Vagina (tissue), 2 donors: ENCODE data around the gene OXSR1. TPM values are rescaled to one million over a fixed set of nuclear protein-coding genes. Genes with fewer than 3 reads are reported as not detected.
"Not testable (repeated sequence)": the region's sequence is repeated elsewhere in the genome, so short reads cannot be mapped to it uniquely, and the experiment has no call there.

ENCODE experiments used
- DNase-seq, 2 donors: peaks; one replicate each; pipeline ENCODE4 v3.0.0-alpha.2; 2017; ENCODE audit errors: extremely low spot score in 2 of 2
- H3K27ac ChIP-seq: fragments of 200-600 bp; sonication (generic); one replicate; pipeline ENCODE4 v1.5.1; 2019
- H3K27me3 ChIP-seq: fragments of 200-600 bp; sonication (generic); one replicate; pipeline ENCODE4 v1.5.1; 2019
- H3K36me3 ChIP-seq, 2 donors: fragments of 200-600 bp; sonication (generic); one replicate each; pipeline ENCODE4 v1.5.1; 2017 to 2019
- H3K4me1 ChIP-seq: fragments of 200-600 bp; sonication (generic); one replicate; pipeline ENCODE4 v1.5.1; 2019
- H3K4me3 ChIP-seq, 2 donors: fragments of 200-600 bp; sonication (generic); 1 replicate in 1 of 2; 2 replicates in 1 of 2; pipeline ENCODE4 v1.5.1; 2016 to 2019
- H3K9me3 ChIP-seq: fragments of 200-600 bp; sonication (generic); one replicate; pipeline ENCODE4 v1.5.1; 2019
- CTCF ChIP-seq, 3 experiments: fragments of 450-650 bp in 2 of 3; fragments of 200-600 bp in 1 of 3; sonication (generic) in 1 of 3; IDR thresholded peaks; one replicate each; pipeline ENCODE4 v1.5.1; 2017 to 2019; ENCODE audit warnings: antibody characterized with exemption in 3 of 3, mild to moderate bottlenecking in 2 of 3, moderate library complexity in 2 of 3
- POLR2A ChIP-seq, 2 donors: fragments of 450-650 bp; IDR thresholded peaks; one replicate each; pipeline ENCODE4 v1.6.1; 2017; ENCODE audit warnings: antibody characterized with exemption in 2 of 2, mild to moderate bottlenecking in 2 of 2, moderate library complexity in 2 of 2
- POLR2AphosphoS5 ChIP-seq, 2 donors: sonication (generic); formaldehyde crosslinking; IDR thresholded peaks; one replicate each; pipeline ENCODE4 v1.9.0; 2017; ENCODE audit warnings: antibody characterized with exemption in 2 of 2, mild to moderate bottlenecking in 2 of 2, low read depth in 1 of 2; ENCODE audit not compliant: insufficient read depth in 1 of 2
- intact Hi-C: fragments of 100-400 bp; cut with DNase I; formaldehyde crosslinking; loops from one replicate; pipeline ENCODE4 v1.15.1; 2023
- total RNA-seq: library from RNA; depleted of rRNA; stranded (reverse); fragments of >200 nt; gene quantifications from one replicate; pipeline ENCODE4 v1.2.3, GENCODE V29; 2016

Gene OXSR1
- total RNA-seq, 1 donor from 2014 or later = 22.8 TPM

GRCh38 chr3:38278841-38279240 is 113.5 kb downstream of the OXSR1 start:
- H3K36me3 ChIP-seq = no peaks in the 10 kb centered on the region
- TF ChIP-seq CTCF (IDR thresholded peaks at IDR 0.05) = no peak
- no peak for TF ChIP-seq POLR2A (IDR thresholded peaks at IDR 0.05)
- no peak for TF ChIP-seq POLR2AphosphoS5 (IDR thresholded peaks at IDR 0.05; ENCODE audit: insufficient read depth in 1 of 2, low read depth in 1 of 2)
- H3K27me3 ChIP-seq = no peaks in the 10 kb centered on the region
- no peaks in the 10 kb centered on the region for H3K4me1 ChIP-seq
- no peaks in the 10 kb centered on the region for H3K9me3 ChIP-seq
- DNase-seq = no peak
- intact Hi-C loops = no loop called here
- no peak overlapping the region for H3K27ac ChIP-seq
- H3K4me3 ChIP-seq = no peak overlapping the region

GRCh38 chr3:38281895-38282686 is 116.8 kb downstream of the OXSR1 start, which contains the start of gene SLC22A14:
SLC22A14 (plus strand) TSS chr3:38282294; CDS start chr3:38306027, 23,733 bp downstream.
- no peaks in the 10 kb centered on the region for H3K36me3 ChIP-seq
- TF ChIP-seq CTCF (IDR thresholded peaks at IDR 0.05) (no peak), POLR2AphosphoS5 (IDR thresholded peaks at IDR 0.05; ENCODE audit: insufficient read depth in 1 of 2, low read depth in 1 of 2) (no peak)
- no peaks in the 10 kb centered on the region for H3K9me3 ChIP-seq
- no peaks in the 10 kb centered on the region for H3K4me1 ChIP-seq
- DNase-seq = no peak
- no peaks in the 10 kb centered on the region for H3K27me3 ChIP-seq
- no peak within 1 kb of the TSS for H3K4me3 ChIP-seq
- H3K27ac ChIP-seq = no peak within 1 kb of the TSS
- intact Hi-C loops = no loop called here

- TF ChIP-seq POLR2A (IDR thresholded peaks at IDR 0.05) = no peak
- no peak for TF ChIP-seq CTCF (IDR thresholded peaks at IDR 0.05)
- TF ChIP-seq POLR2AphosphoS5 (IDR thresholded peaks at IDR 0.05; ENCODE audit: insufficient read depth in 1 of 2, low read depth in 1 of 2) = no peak
Measured at GRCh38 chr3:38283810-38284755, 118.7 kb downstream of the OXSR1 start.

GRCh38 chr3:38284756-38285150 is 119.4 kb downstream of the OXSR1 start:
- Histone ChIP-seq H3K9me3 (no peaks in the 10 kb centered on the region), H3K27me3 (no peaks in the 10 kb centered on the region), H3K27ac (no peak overlapping the region), H3K4me3 (no peak overlapping the region), H3K36me3 (no peaks in the 10 kb centered on the region), H3K4me1 (no peaks in the 10 kb centered on the region)
- intact Hi-C loops = no loop called here
- DNase-seq = peak in 1 of 2 donors; percentile 10
- TF ChIP-seq CTCF (IDR thresholded peaks at IDR 0.05) = no peak

More at GRCh38 chr3:38283810-38284755, 118.7 kb downstream of the OXSR1 start:
- Histone ChIP-seq H3K27ac (no peak overlapping the region), H3K4me3 (no peak overlapping the region), H3K36me3 (no peaks in the 10 kb centered on the region), H3K27me3 (no peaks in the 10 kb centered on the region), H3K9me3 (no peaks in the 10 kb centered on the region), H3K4me1 (no peaks in the 10 kb centered on the region)
- intact Hi-C loops = no loop called here
- DNase-seq = peak in 1 of 2 donors; percentile 52

GRCh38 chr3:38289286-38290217 is 124.2 kb downstream of the OXSR1 start:
- H3K4me3 ChIP-seq, DNase-seq, H3K27me3 ChIP-seq, H3K36me3 ChIP-seq, H3K27ac ChIP-seq, intact Hi-C loops, H3K9me3 ChIP-seq, H3K4me1 ChIP-seq: not testable (repeated sequence)
